ENCODE results near the gene MSLN.
A peak's percentile ranks its signal among the peaks of the same experiment; 100 is the strongest.

The MSLN gene

GRCh38 chr16:804193-805048, 43.9 kb downstream of the MSLN start:
- DNase-seq (ENCODE audit: low read depth): no peak
- TF ChIP-seq CTCF (conservative IDR thresholded peaks at IDR 0.05; ENCODE audit: low read depth, low read length): no peak
- H3K4me3 ChIP-seq (ENCODE audit: low read length): no peak overlapping the region

- no peak for TF ChIP-seq CTCF (conservative IDR thresholded peaks at IDR 0.05; ENCODE audit: low read depth, low read length)
- no peak for DNase-seq (ENCODE audit: low read depth)
- H3K4me3 ChIP-seq (ENCODE audit: low read length): no peak overlapping the region
Observed at GRCh38 chr16:805474-805873, 44.9 kb downstream of the MSLN start.

DNA sequence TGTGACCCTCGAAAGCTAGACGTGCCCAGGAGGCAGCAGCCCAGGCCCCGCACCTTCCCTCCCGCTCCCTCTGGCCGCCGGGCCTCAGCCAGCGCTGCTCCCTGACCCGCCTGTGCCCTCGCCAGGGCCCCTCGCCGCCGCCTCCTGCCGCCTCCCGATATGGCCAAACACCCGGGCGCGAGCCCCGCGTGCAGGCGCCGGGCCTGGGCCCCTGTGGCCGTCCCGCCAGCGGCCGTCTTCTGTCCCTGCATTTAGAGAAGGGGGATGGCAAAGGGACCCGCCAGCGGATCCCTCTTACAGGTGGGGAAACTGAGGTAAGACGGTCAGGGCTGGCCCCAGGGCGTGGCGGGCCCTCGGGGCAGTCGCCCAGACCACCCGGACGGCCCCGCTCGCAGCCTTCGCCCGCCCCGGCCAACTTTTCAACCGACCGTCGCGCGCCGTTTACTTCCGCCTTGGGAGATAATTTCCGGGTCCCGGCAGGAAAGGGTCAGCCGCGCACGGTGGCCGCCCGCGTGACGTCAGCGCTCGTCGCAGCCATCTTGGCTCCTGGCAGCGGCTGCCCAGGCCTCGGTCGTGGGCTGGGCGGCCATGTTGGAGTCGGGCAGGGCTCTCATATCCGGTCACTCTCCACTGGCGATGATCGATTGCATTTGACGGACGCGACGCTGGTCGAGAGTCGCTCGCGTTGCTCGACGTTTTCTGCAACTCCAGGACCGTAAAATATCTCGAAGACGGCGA, 47.0 kb downstream of the MSLN start:
- H3K4me3 ChIP-seq (ENCODE audit: low read length): peak overlapping the region; percentile 76
- peak; percentile 61 for DNase-seq (ENCODE audit: low read depth)
- TF ChIP-seq CTCF (conservative IDR thresholded peaks at IDR 0.05; ENCODE audit: low read depth, low read length): no peak

GRCh38 chr16:808085-808386, 47.5 kb downstream of the MSLN start:
- no peak for TF ChIP-seq CTCF (conservative IDR thresholded peaks at IDR 0.05; ENCODE audit: low read depth, low read length)
- DNase-seq (ENCODE audit: low read depth): no peak
- peak overlapping the region; percentile 55 for H3K4me3 ChIP-seq (ENCODE audit: low read length)

- peak; percentile 59 for TF ChIP-seq CTCF (conservative IDR thresholded peaks at IDR 0.05; ENCODE audit: low read depth, low read length)
- no peak overlapping the region for H3K4me3 ChIP-seq (ENCODE audit: low read length)
- DNase-seq (ENCODE audit: low read depth): no peak
Observed at GRCh38 chr16:813204-813915, 52.8 kb downstream of the MSLN start.

GRCh38 chr16:813916-814412, 53.4 kb downstream of the MSLN start:
- TF ChIP-seq CTCF (conservative IDR thresholded peaks at IDR 0.05; ENCODE audit: low read depth, low read length): no peak
- no peak overlapping the region for H3K4me3 ChIP-seq (ENCODE audit: low read length)
- no peak for DNase-seq (ENCODE audit: low read depth)

All from retinal pigment epithelial cell (primary cell).